Hepatocyte (in vitro differentiated cells): Measurements from ENCODE around the gene PDIA6.

ENCODE experiments used
- EZH2 ChIP-seq: fragments of 200-600 bp; sonication (generic); IDR thresholded peaks from 2 replicates; pipeline ENCODE4 v1.6.1; 2016; ENCODE audit warnings: antibody characterized with exemption, mild to moderate bottlenecking, borderline replicate concordance
- EZH2phosphoT487 ChIP-seq: fragments of 200-600 bp; sonication (generic); IDR thresholded peaks from one replicate; pipeline ENCODE4 v1.6.1; 2018; ENCODE audit warnings: antibody characterized with exemption, mild to moderate bottlenecking, low read depth, moderate library complexity; ENCODE audit not compliant: unreplicated experiment, severe bottlenecking
- TF ChIP-seq, protein P1 (sequence below): fragments of 200-600 bp; sonication (generic); IDR thresholded peaks from 2 replicates; pipeline ENCODE4 v1.5.1; 2016; ENCODE audit warnings: antibody characterized with exemption, mild to moderate bottlenecking; ENCODE audit not compliant: poor library complexity

DNA sequence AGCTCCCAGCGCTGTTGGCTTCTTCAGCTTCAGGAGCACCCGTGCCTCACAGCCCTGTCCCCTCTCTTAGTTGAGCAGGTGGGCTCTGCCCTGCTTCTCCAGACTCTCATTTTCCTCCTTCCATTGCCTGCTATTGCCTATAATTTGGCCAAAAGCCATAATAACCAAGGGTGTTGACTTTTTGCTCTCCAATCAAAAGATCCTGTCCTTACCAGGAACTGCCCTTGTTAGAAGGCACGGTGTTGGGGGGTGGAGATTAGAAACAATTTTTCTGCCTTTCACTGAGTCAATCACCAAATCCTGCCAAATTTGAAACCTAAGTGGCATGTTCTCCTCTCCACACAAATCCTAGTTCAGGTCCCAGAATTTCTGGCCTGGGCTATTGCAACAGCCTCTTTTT, 16.7 kb upstream of the PDIA6 start:
- TF ChIP-seq, protein P1, sequence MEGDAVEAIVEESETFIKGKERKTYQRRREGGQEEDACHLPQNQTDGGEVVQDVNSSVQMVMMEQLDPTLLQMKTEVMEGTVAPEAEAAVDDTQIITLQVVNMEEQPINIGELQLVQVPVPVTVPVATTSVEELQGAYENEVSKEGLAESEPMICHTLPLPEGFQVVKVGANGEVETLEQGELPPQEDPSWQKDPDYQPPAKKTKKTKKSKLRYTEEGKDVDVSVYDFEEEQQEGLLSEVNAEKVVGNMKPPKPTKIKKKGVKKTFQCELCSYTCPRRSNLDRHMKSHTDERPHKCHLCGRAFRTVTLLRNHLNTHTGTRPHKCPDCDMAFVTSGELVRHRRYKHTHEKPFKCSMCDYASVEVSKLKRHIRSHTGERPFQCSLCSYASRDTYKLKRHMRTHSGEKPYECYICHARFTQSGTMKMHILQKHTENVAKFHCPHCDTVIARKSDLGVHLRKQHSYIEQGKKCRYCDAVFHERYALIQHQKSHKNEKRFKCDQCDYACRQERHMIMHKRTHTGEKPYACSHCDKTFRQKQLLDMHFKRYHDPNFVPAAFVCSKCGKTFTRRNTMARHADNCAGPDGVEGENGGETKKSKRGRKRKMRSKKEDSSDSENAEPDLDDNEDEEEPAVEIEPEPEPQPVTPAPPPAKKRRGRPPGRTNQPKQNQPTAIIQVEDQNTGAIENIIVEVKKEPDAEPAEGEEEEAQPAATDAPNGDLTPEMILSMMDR = no peak
- TF ChIP-seq EZH2phosphoT487 = no peak
- no peak for TF ChIP-seq EZH2
